ENCODE data around the gene CYP2J2. TPM values are rescaled to one million over a fixed set of nuclear protein-coding genes. Genes with fewer than 3 reads are reported as not detected.
"Not testable (repeated sequence)": the region's sequence is repeated elsewhere in the genome, so short reads cannot be mapped to it uniquely, and the experiment has no call there.

CYP2J2 gene
- polyA plus RNA-seq, 2 of the 4 experiments (the other 2 are of a cell fraction) = 0.09 to 0.13 TPM

- TF ChIP-seq MAZ (IDR thresholded peaks at IDR 0.05; ENCODE audit: borderline replicate concordance, low read depth, low read length) = no peak
- no peak for TF ChIP-seq RCOR1 (IDR thresholded peaks at IDR 0.05; ENCODE audit: low read depth, low read length)
- no peak for TF ChIP-seq ZFP36 (IDR thresholded peaks at IDR 0.05; ENCODE audit: borderline replicate concordance, partially characterized antibody)
- TF ChIP-seq HOXB13 (CRISPR knock-in tag; IDR thresholded peaks at IDR 0.05; ENCODE audit: low read depth) = no peak
- no peak for TF ChIP-seq NFE2L2 (conservative IDR thresholded peaks at IDR 0.05; ENCODE audit: low read length)
- no peak for TF ChIP-seq NPAS2 (CRISPR knock-in tag; IDR thresholded peaks at IDR 0.05; ENCODE audit: borderline replicate concordance)
- TF ChIP-seq ZNF302 (CRISPR knock-in tag; IDR thresholded peaks at IDR 0.05) = no peak
These were observed 44.9 kb upstream of the CYP2J2 start (continued) for GRCh38 chr1:59971464-59971911.

- H3K4me3 ChIP-seq; H3K4me2 ChIP-seq; H3K9me3 ChIP-seq; CTCF ChIA-PET; H3K27ac ChIP-seq; DNase-seq (ENCODE audit: low read depth in 1 of 2, low spot score in 1 of 2); ATAC-seq; FAIRE-seq; H3K4me1 ChIP-seq; POLR2A ChIA-PET: not testable (repeated sequence)
- 75% methylated on average over 7 of the region's 42 CpGs for WGBS (ENCODE audit: missing lambda C conversion rate)
These were observed 43.1 kb upstream of the CYP2J2 start for GRCh38 chr1:59969542-59970175.

GRCh38 chr1:59968746-59969145 is 42.2 kb upstream of the CYP2J2 start:
- FAIRE-seq; POLR2A ChIA-PET; CTCF ChIA-PET; ATAC-seq; H3K4me2 ChIP-seq; H3K4me3 ChIP-seq; H3K9me3 ChIP-seq; H3K27ac ChIP-seq; DNase-seq (ENCODE audit: low read depth in 1 of 2, low spot score in 1 of 2); H3K4me1 ChIP-seq: not testable (repeated sequence)
- 65% methylated on average over 17 of the region's 17 CpGs for WGBS (ENCODE audit: missing lambda C conversion rate)

- H3K4me1 ChIP-seq = no peaks in the 10 kb centered on the region
- no peak for ATAC-seq
- no peak overlapping the region for H3K4me3 ChIP-seq
- no peak overlapping the region for H3K27ac ChIP-seq
- FAIRE-seq = no peak
- WGBS (ENCODE audit: missing lambda C conversion rate) = 45% methylated on average over 3 of the region's 3 CpGs
- no peak for DNase-seq (ENCODE audit: low read depth in 1 of 2, low spot score in 1 of 2)
- no peaks in the 10 kb centered on the region for H3K9me3 ChIP-seq
- CTCF ChIA-PET = interaction anchor here (1.2 kb wide), 1 partner anchor 9 kb away, joined by 4 read pairs; no protein-coding TSS in a partner anchor
- POLR2A ChIA-PET = no interaction called here
- TF ChIP-seq KDM5A (IDR thresholded peaks at IDR 0.05) = no peak
- no peak for TF ChIP-seq SREBF2 (IDR thresholded peaks at IDR 0.05)
- no peak for TF ChIP-seq MAZ (IDR thresholded peaks at IDR 0.05; ENCODE audit: borderline replicate concordance, low read depth, low read length)
- no peak for TF ChIP-seq EHMT2 (IDR thresholded peaks at IDR 0.05; ENCODE audit: low read depth)
- no peak for TF ChIP-seq ZSCAN20 (CRISPR knock-in tag; IDR thresholded peaks at IDR 0.05)
- TF ChIP-seq BHLHE40 (IDR thresholded peaks at IDR 0.05; ENCODE audit: low read depth, low read length) = no peak
- TF ChIP-seq NR3C1 (IDR thresholded peaks at IDR 0.05) = no peak
- TF ChIP-seq NPAS2 (CRISPR knock-in tag; IDR thresholded peaks at IDR 0.05; ENCODE audit: borderline replicate concordance) = no peak
- no peak for TF ChIP-seq ESRRA (IDR thresholded peaks at IDR 0.05; ENCODE audit: borderline replicate concordance, low read length)
- no peak for TF ChIP-seq BCL3 (IDR thresholded peaks at IDR 0.05)
- no peak for TF ChIP-seq PHF8 (IDR thresholded peaks at IDR 0.05; ENCODE audit: borderline replicate concordance, low read depth)
- TF ChIP-seq FOXS1 (CRISPR knock-in tag; IDR thresholded peaks at IDR 0.05) = no peak
- no peak for TF ChIP-seq HOXB5 (CRISPR knock-in tag; IDR thresholded peaks at IDR 0.05)
- no peak for TF ChIP-seq RNF2 (IDR thresholded peaks at IDR 0.05; ENCODE audit: borderline replicate concordance, low read depth)
- no peak overlapping the region for H3K4me2 ChIP-seq
These were observed 41.2 kb upstream of the CYP2J2 start for GRCh38 chr1:59967780-59968179.
